ENCODE data around the gene SYNGR3. TPM values are rescaled to one million over a fixed set of nuclear protein-coding genes. Genes with fewer than 3 reads are reported as not detected.

The SYNGR3 gene
- total and polyA plus RNA-seq, 2 of the 13 experiments (the other 11 are each of a cell fraction or from before 2014, with no cell fraction given), result 0.97 to 5.7 TPM

DNA sequence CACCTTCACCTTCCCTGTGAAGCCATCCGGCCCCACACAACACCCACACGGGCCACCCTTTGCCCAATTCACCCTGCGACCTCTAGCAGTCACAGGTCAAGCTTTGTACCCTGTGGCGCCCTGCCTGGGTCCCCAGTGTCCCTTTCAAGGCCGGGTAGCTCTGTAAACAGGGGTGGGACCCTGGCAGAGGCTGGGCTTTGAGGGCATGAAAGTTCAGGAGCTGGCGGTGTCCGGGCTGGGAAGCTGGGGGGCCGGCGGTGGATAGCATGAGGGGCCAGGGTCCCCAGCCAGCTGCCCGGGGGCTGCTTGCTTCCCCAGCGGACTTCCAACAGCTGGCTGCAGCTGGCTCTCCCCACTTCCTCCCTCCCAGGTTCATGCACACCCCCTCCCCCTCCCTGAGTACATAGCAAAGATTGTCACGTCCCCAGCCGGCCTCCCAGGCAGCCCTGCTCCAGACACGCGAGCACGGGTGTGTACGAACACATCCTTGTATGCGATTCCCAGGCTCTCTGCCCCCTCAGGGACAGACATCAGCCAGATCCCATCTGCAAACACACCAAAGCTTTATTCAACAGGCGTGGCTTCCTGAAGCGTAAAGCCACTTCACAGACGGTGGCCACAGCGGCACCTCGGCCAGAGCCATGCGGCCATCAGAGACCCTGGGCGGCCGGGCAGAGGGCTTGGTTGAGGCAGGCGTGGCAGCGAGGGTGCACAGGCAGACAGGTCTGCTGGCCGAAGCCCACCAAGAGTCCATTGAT lies 49.7 kb downstream of the SYNGR3 start (continued):
- TF ChIP-seq ZNF260 (CRISPR knock-in tag; IDR thresholded peaks at IDR 0.05; ENCODE audit: borderline replicate concordance, low read depth) (no peak), ZNF709 (CRISPR knock-in tag; IDR thresholded peaks at IDR 0.05) (no peak), SP140L (CRISPR knock-in tag; IDR thresholded peaks at IDR 0.05; ENCODE audit: borderline replicate concordance) (no peak), ZFAT (CRISPR knock-in tag; conservative IDR thresholded peaks at IDR 0.05) (no peak), SMARCE1 (IDR thresholded peaks at IDR 0.05; ENCODE audit: borderline replicate concordance) (no peak), ZNF589 (CRISPR knock-in tag; conservative IDR thresholded peaks at IDR 0.05) (0 out of 2 replicates have a peak, but pooled peaks have one; percentile 53), NFKB2 (CRISPR knock-in tag; IDR thresholded peaks at IDR 0.05; ENCODE audit: borderline replicate concordance) (no peak; the same call in 1 of the 2 replicates), AGO1 (IDR thresholded peaks at IDR 0.05; ENCODE audit: low read depth, low read length, poor library complexity, severe bottlenecking) (peak; percentile 94), ZNF317 (CRISPR knock-in tag; IDR thresholded peaks at IDR 0.05) (no peak; the same call in 1 of the 2 replicates), KDM6A (CRISPR knock-in tag; IDR thresholded peaks at IDR 0.05; ENCODE audit: low read depth) (peak; percentile 27; the same call in 1 of the 2 replicates), ZNF20 (CRISPR knock-in tag; IDR thresholded peaks at IDR 0.05) (no peak), EZH2 (conservative IDR thresholded peaks at IDR 0.05; ENCODE audit: low read depth, low read length) (no peak), FOXM1 (CRISPR knock-in tag; IDR thresholded peaks at IDR 0.05) (no peak), ZNF572 (CRISPR knock-in tag; IDR thresholded peaks at IDR 0.05) (0 out of 2 replicates have a peak, but pooled peaks have one; percentile 16), ZNF383 (CRISPR knock-in tag; IDR thresholded peaks at IDR 0.05; ENCODE audit: borderline replicate concordance) (no peak), ZBTB21 (CRISPR knock-in tag; IDR thresholded peaks at IDR 0.05) (no peak), SNAPC2 (CRISPR knock-in tag; IDR thresholded peaks at IDR 0.05) (no peak)
- TF ChIP-seq, protein P1, sequence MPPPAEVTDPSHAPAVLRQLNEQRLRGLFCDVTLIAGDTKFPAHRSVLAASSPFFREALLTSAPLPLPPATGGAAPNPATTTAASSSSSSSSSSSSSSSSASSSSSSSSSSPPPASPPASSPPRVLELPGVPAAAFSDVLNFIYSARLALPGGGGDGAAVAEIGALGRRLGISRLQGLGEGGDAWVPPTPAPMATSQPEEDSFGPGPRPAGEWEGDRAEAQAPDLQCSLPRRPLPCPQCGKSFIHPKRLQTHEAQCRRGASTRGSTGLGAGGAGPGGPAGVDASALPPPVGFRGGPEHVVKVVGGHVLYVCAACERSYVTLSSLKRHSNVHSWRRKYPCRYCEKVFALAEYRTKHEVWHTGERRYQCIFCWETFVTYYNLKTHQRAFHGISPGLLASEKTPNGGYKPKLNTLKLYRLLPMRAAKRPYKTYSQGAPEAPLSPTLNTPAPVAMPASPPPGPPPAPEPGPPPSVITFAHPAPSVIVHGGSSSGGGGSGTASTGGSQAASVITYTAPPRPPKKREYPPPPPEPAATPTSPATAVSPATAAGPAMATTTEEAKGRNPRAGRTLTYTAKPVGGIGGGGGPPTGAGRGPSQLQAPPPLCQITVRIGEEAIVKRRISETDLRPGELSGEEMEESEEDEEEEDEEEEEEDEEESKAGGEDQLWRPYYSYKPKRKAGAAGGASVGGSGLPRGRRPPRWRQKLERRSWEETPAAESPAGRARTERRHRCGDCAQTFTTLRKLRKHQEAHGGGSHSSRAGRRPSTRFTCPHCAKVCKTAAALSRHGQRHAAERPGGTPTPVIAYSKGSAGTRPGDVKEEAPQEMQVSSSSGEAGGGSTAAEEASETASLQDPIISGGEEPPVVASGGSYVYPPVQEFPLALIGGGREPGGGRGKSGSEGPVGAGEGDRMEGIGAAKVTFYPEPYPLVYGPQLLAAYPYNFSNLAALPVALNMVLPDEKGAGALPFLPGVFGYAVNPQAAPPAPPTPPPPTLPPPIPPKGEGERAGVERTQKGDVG (CRISPR knock-in tag; IDR thresholded peaks at IDR 0.05; ENCODE audit: borderline replicate concordance), result no peak; the same call in 1 of the 2 replicates
- TF ChIP-seq, protein P2, sequence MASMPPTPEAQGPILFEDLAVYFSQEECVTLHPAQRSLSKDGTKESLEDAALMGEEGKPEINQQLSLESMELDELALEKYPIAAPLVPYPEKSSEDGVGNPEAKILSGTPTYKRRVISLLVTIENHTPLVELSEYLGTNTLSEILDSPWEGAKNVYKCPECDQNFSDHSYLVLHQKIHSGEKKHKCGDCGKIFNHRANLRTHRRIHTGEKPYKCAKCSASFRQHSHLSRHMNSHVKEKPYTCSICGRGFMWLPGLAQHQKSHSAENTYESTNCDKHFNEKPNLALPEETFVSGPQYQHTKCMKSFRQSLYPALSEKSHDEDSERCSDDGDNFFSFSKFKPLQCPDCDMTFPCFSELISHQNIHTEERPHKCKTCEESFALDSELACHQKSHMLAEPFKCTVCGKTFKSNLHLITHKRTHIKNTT (CRISPR knock-in tag; IDR thresholded peaks at IDR 0.05), result no peak
- TF ChIP-seq, protein P3, sequence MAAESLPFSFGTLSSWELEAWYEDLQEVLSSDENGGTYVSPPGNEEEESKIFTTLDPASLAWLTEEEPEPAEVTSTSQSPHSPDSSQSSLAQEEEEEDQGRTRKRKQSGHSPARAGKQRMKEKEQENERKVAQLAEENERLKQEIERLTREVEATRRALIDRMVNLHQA (CRISPR knock-in tag; IDR thresholded peaks at IDR 0.05), result no peak
- TF ChIP-seq, protein P4, sequence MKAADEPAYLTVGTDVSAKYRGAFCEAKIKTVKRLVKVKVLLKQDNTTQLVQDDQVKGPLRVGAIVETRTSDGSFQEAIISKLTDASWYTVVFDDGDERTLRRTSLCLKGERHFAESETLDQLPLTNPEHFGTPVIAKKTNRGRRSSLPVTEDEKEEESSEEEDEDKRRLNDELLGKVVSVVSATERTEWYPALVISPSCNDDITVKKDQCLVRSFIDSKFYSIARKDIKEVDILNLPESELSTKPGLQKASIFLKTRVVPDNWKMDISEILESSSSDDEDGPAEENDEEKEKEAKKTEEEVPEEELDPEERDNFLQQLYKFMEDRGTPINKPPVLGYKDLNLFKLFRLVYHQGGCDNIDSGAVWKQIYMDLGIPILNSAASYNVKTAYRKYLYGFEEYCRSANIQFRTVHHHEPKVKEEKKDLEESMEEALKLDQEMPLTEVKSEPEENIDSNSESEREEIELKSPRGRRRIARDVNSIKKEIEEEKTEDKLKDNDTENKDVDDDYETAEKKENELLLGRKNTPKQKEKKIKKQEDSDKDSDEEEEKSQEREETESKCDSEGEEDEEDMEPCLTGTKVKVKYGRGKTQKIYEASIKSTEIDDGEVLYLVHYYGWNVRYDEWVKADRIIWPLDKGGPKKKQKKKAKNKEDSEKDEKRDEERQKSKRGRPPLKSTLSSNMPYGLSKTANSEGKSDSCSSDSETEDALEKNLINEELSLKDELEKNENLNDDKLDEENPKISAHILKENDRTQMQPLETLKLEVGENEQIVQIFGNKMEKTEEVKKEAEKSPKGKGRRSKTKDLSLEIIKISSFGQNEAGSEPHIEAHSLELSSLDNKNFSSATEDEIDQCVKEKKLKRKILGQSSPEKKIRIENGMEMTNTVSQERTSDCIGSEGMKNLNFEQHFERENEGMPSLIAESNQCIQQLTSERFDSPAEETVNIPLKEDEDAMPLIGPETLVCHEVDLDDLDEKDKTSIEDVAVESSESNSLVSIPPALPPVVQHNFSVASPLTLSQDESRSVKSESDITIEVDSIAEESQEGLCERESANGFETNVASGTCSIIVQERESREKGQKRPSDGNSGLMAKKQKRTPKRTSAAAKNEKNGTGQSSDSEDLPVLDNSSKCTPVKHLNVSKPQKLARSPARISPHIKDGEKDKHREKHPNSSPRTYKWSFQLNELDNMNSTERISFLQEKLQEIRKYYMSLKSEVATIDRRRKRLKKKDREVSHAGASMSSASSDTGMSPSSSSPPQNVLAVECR (CRISPR knock-in tag; IDR thresholded peaks at IDR 0.05; ENCODE audit: borderline replicate concordance), result peak; percentile 82

All from HepG2 (cell line).